OCI-LY3 (cell line): ENCODE results near the gene APOA4.

Experiments used
- H2AFZ ChIP-seq: fragments of 200-600, 300-600 bp; shearing (Covaris generic); 2 replicates; pipeline ENCODE4 v1.6.0; 2014; ENCODE audit warnings: antibody characterized with exemption, low read depth, low read length
- H3K27ac ChIP-seq: fragments of 200-600, 300-600 bp; sonication (generic); 2 replicates; pipeline ENCODE4 v1.5.1; 2014; ENCODE audit warnings: mild to moderate bottlenecking, low read length, moderate library complexity, mixed read lengths
- H3K27me3 ChIP-seq: fragments of 200-600, 300-600 bp; sonication (generic); 2 replicates; pipeline ENCODE4 v1.6.1; 2014; ENCODE audit warnings: low read depth, low read length, mixed read lengths
- H3K36me3 ChIP-seq: fragments of 200-600, 300-600 bp; sonication (generic); replicated peaks from 2 replicates; pipeline ENCODE3; 2014; ENCODE audit warnings: low read depth, low read length, mixed read lengths
- H3K4me1 ChIP-seq: fragments of 300-600, 200-600 bp; sonication (generic); 2 replicates; pipeline ENCODE4 v1.6.1; 2014; ENCODE audit warnings: low read length, mixed read lengths
- H3K4me2 ChIP-seq: fragments of 200-600, 300-600 bp; sonication (generic); 2 replicates; pipeline ENCODE4 v1.6.1; 2014; ENCODE audit warnings: low read length, mixed read lengths
- H3K4me3 ChIP-seq: fragments of 300-600, 200-600 bp; sonication (generic); 2 replicates; pipeline ENCODE4 v1.5.1; 2014; ENCODE audit warnings: antibody characterized with exemption, mild to moderate bottlenecking, low read length, moderate library complexity
- H3K79me2 ChIP-seq: fragments of 300-600, 200-600 bp; shearing (Covaris generic); 2 replicates; pipeline ENCODE4 v1.6.1; 2014; ENCODE audit warnings: mild to moderate bottlenecking, low read length, mixed read lengths
- H3K9ac ChIP-seq: fragments of 300-600, 200-600 bp; shearing (Covaris generic); 2 replicates; pipeline ENCODE4 v1.6.0; 2014; ENCODE audit warnings: mild to moderate bottlenecking, low read length, moderate library complexity
- H3K9me3 ChIP-seq: fragments of 200-600, 300-600 bp; shearing (Covaris generic); 2 replicates; pipeline ENCODE4 v1.6.1; 2014; ENCODE audit warnings: low read length, mixed read lengths; ENCODE audit not compliant: insufficient read depth
- H4K20me1 ChIP-seq: fragments of 200-600, 300-600 bp; sonication (generic); 2 replicates; pipeline ENCODE4 v1.6.1; 2016; ENCODE audit warnings: low read length, mixed read lengths; ENCODE audit not compliant: insufficient read depth
- EZH2phosphoT487 ChIP-seq: fragments of 200-600 bp; shearing (Covaris generic); IDR thresholded peaks from 2 replicates; pipeline ENCODE4 v1.6.1; 2018; ENCODE audit warnings: antibody characterized with exemption, mixed run types, low read depth
- TF ChIP-seq, protein P1 (sequence below): fragments of 200-600, 300-600 bp; sonication (generic); IDR thresholded peaks from 2 replicates; pipeline ENCODE4 v1.5.1; 2014; ENCODE audit warnings: antibody characterized with exemption, low read length, low read depth

APOA4 gene

DNA sequence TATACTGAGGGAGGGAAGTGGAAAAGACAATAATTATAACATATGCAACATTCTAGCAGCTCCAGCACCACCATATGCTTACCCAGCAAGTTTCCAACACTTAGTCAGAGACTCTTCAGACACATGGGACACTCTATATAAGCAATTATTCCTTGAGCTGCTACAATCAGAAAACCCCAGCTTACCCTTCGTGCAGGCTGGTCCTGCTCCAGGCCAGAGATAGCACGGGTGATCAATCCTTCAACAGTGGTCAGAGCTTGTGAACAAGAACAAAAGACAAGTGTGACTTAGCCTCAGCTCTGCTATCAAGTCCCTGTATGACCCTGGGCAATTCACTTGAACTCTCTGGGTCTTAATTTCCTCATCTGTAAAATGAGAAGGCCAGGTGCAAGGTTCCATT, 36.8 kb downstream of the APOA4 start:
- Histone ChIP-seq H3K9me3 (no peaks in the 10 kb centered on the region), H3K79me2 (peaks cover 13% of the 10 kb centered on the region), H3K9ac (no peak overlapping the region), H2AFZ (no peak overlapping the region), H3K27ac (no peak overlapping the region), H3K4me2 (peak overlapping the region; percentile 86; the same call in 1 of the 2 replicates), H3K4me1 (peaks cover 10% of the 10 kb centered on the region), H3K4me3 (no peak overlapping the region), H3K36me3 (peaks cover 40% of the 10 kb centered on the region), H3K27me3 (no peaks in the 10 kb centered on the region), H4K20me1 (no peaks in the 10 kb centered on the region)
- TF ChIP-seq EZH2phosphoT487: no peak
- TF ChIP-seq, protein P1, sequence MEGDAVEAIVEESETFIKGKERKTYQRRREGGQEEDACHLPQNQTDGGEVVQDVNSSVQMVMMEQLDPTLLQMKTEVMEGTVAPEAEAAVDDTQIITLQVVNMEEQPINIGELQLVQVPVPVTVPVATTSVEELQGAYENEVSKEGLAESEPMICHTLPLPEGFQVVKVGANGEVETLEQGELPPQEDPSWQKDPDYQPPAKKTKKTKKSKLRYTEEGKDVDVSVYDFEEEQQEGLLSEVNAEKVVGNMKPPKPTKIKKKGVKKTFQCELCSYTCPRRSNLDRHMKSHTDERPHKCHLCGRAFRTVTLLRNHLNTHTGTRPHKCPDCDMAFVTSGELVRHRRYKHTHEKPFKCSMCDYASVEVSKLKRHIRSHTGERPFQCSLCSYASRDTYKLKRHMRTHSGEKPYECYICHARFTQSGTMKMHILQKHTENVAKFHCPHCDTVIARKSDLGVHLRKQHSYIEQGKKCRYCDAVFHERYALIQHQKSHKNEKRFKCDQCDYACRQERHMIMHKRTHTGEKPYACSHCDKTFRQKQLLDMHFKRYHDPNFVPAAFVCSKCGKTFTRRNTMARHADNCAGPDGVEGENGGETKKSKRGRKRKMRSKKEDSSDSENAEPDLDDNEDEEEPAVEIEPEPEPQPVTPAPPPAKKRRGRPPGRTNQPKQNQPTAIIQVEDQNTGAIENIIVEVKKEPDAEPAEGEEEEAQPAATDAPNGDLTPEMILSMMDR: no peak

- no peak overlapping the region for H3K27ac ChIP-seq
- H3K9ac ChIP-seq: no peak overlapping the region
- no peaks in the 10 kb centered on the region for H4K20me1 ChIP-seq
- H3K36me3 ChIP-seq: peaks cover 71% of the 10 kb centered on the region
- H3K4me3 ChIP-seq: no peak overlapping the region
- H2AFZ ChIP-seq: no peak overlapping the region
- no peak overlapping the region for H3K4me2 ChIP-seq
- TF ChIP-seq, protein P1: no peak
- no peak for TF ChIP-seq EZH2phosphoT487
- H3K4me1 ChIP-seq: peaks cover 5% of the 10 kb centered on the region
- H3K27me3 ChIP-seq: no peaks in the 10 kb centered on the region
- H3K9me3 ChIP-seq: no peaks in the 10 kb centered on the region
- peaks cover 12% of the 10 kb centered on the region for H3K79me2 ChIP-seq
These were observed 40.4 kb downstream of the APOA4 start for GRCh38 chr11:116782728-116783127.

DNA sequence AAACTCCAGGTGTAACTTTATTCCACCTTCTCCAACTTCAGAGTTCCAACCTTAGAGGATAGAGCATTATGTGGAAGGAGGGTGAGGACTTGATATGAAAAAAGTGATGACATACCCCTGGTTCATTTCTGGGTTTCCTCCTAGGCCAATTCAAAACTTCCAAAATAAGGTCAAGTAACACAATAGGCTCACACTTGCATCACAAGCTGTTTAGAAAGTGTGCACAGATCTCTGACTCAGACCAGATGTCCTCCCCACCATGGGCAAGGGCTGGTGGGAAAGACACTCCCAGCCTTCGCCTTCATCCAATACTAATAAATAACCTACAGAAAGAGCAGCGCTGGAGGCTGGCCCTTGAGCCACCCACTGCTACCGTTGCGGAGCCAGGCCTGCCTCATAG, 44.5 kb downstream of the APOA4 start:
- Histone ChIP-seq H3K9ac (no peak overlapping the region), H3K36me3 (peaks cover 57% of the 10 kb centered on the region), H2AFZ (no peak overlapping the region), H3K27me3 (no peaks in the 10 kb centered on the region), H3K4me3 (no peak overlapping the region), H3K79me2 (no peaks in the 10 kb centered on the region), H4K20me1 (no peaks in the 10 kb centered on the region; the same call in 1 of the 2 replicates), H3K4me1 (peaks cover 8% of the 10 kb centered on the region), H3K4me2 (no peak overlapping the region), H3K9me3 (no peaks in the 10 kb centered on the region), H3K27ac (no peak overlapping the region)
- TF ChIP-seq, protein P1: no peak
- no peak for TF ChIP-seq EZH2phosphoT487

- Histone ChIP-seq H3K9me3 (no peaks in the 10 kb centered on the region), H3K36me3 (peaks cover 43% of the 10 kb centered on the region), H3K9ac (no peak overlapping the region), H3K27me3 (no peaks in the 10 kb centered on the region), H4K20me1 (no peaks in the 10 kb centered on the region; the same call in 1 of the 2 replicates), H3K4me1 (peaks cover 10% of the 10 kb centered on the region), H3K79me2 (peaks cover 7% of the 10 kb centered on the region), H3K4me3 (no peak overlapping the region), H3K4me2 (no peak overlapping the region), H2AFZ (no peak overlapping the region), H3K27ac (no peak overlapping the region)
- TF ChIP-seq EZH2phosphoT487: no peak
- TF ChIP-seq, protein P1: no peak
These were observed 46.0 kb downstream of the APOA4 start for GRCh38 chr11:116777056-116777455.
